GM12891 (cell line): ENCODE data around the gene MIOX.

Source experiments
- PAX5 ChIP-seq: IDR thresholded peaks from 2 replicates; pipeline ENCODE4 v1.6.1; 2011; ENCODE audit warnings: low read length, moderate library complexity, mild to moderate bottlenecking; ENCODE audit not compliant: insufficient read depth, severe bottlenecking
- POLR2A ChIP-seq: IDR thresholded peaks from 2 replicates; pipeline ENCODE4 v1.6.1; 2011; ENCODE audit warnings: low read depth, low read length, control low read depth

GRCh38 chr22:50526108-50526833, 39.6 kb downstream of the MIOX start:
- TF ChIP-seq PAX5 (no peak), POLR2A (peak; percentile 63)
